Measurements from ENCODE around the gene PACRG. TPM values are rescaled to one million over a fixed set of nuclear protein-coding genes. Genes with fewer than 3 reads are reported as not detected.

The PACRG gene
- total RNA-seq, 1 experiment from 2014 or later = 0.26 TPM

GRCh38 chr6:162700966-162701365 is 26.8 kb upstream of the PACRG start:
- Histone ChIP-seq H4K91ac (ENCODE audit: insufficient read length, low read depth, low read length) (no peak overlapping the region), H3K18ac (ENCODE audit: insufficient read length, low read depth, low read length) (no peak overlapping the region), H2BK12ac (ENCODE audit: insufficient read length, low read depth, low read length) (no peak overlapping the region), H4K8ac (replicated peaks; ENCODE audit: insufficient read length, low read depth, low read length) (no peak overlapping the region), H3K27ac (ENCODE audit: insufficient read length, low read depth, low read length) (no peak overlapping the region), H4K20me1 (ENCODE audit: control insufficient read depth, insufficient read depth, insufficient read length) (no peaks in the 10 kb centered on the region), H2BK120ac (ENCODE audit: low read depth, low read length, poor library complexity, severe bottlenecking) (no peak overlapping the region), H3K27me3 (ENCODE audit: insufficient read depth, low read length) (no peaks in the 10 kb centered on the region), H3K4me2 (ENCODE audit: insufficient read depth, insufficient read length, low read length) (no peak overlapping the region), H2BK5ac (ENCODE audit: insufficient read length, low read length) (no peak overlapping the region), H3K79me2 (ENCODE audit: insufficient read depth, low read length) (no peaks in the 10 kb centered on the region), H2BK20ac (ENCODE audit: low read depth, low read length, poor library complexity, severe bottlenecking) (no peak overlapping the region), H3K23me2 (ENCODE audit: insufficient read length, low read depth, low read length, poor library complexity, severe bottlenecking) (no peaks in the 10 kb centered on the region), H3K14ac (ENCODE audit: insufficient read depth, low read length) (no peak overlapping the region), H3T11ph (ENCODE audit: low read length) (no peak overlapping the region), H4K5ac (ENCODE audit: insufficient read length, low read depth, low read length) (no peak overlapping the region), H3K56ac (ENCODE audit: insufficient read length, low read depth, low read length) (no peak overlapping the region), H2AK5ac (ENCODE audit: insufficient read length, low read length) (no peak overlapping the region), H3K4ac (ENCODE audit: low read depth, low read length) (no peak overlapping the region), H3K79me1 (ENCODE audit: insufficient read depth, low read depth, low read length, poor library complexity, severe bottlenecking) (no peaks in the 10 kb centered on the region), H3K23ac (ENCODE audit: insufficient read length, low read depth, low read length) (no peak overlapping the region), H3K9ac (ENCODE audit: extremely low read depth, insufficient read length, low read length) (no peak overlapping the region), H2BK15ac (ENCODE audit: low read depth, low read length) (no peak overlapping the region), H2AFZ (ENCODE audit: low read length) (no peak overlapping the region), H3K4me1 (ENCODE audit: insufficient read depth, low read length) (no peaks in the 10 kb centered on the region), H3K9me3 (ENCODE audit: control insufficient read depth, low read depth, low read length) (no peaks in the 10 kb centered on the region)
- Mint-ChIP-seq H3K27ac (no peak overlapping the region), H3K4me3 (no peak overlapping the region), H3K9me3 (no peaks in the 10 kb centered on the region), H3K4me1 (peaks cover 0 to 5% of the 10 kb centered on the region in 2 experiments; a peak in 2 of 4 replicates), H3K27me3 (ENCODE audit: low read depth) (no peaks in the 10 kb centered on the region), H3K36me3 (ENCODE audit: insufficient read depth in 1 of 3, low read depth in 3 of 3) (no peaks in the 10 kb centered on the region)
- no peak for TF ChIP-seq CTCF (conservative IDR thresholded peaks at IDR 0.05)
- WGBS (ENCODE audit: extremely low coverage, insufficient read length, low lambda C conversion rate) = no CpG with 5 or more reads among the region's 3 CpGs
- no peak for DNase-seq
